M059J (cell line): Measurements from ENCODE around the gene SRSF7. TPM values are rescaled to one million over a fixed set of nuclear protein-coding genes. Genes with fewer than 3 reads are reported as not detected.

Experiments used
- DNase-seq: peaks from one replicate; pipeline ENCODE4 v3.0.0-alpha.2; 2012; ENCODE audit warnings: low read depth
- total RNA-seq: library from RNA; depleted of rRNA; stranded (reverse); fragments of >200 nt; shearing (Covaris generic); gene quantifications from 2 replicates; pipeline ENCODE4 v1.2.3, GENCODE V29; 2014; rRNA removed

The SRSF7 gene
- total RNA-seq, 1 experiment from 2014 or later, result 243 TPM

GRCh38 chr2:38701542-38701941 is 49.6 kb downstream of the SRSF7 start:
- no peak for DNase-seq

GRCh38 chr2:38700881-38701458 is 50.2 kb downstream of the SRSF7 start:
- DNase-seq, result no peak

- no peak for DNase-seq
Observed at GRCh38 chr2:38700113-38700785, 50.9 kb downstream of the SRSF7 start.

- DNase-seq, result no peak
Observed at GRCh38 chr2:38698467-38699003, 52.6 kb downstream of the SRSF7 start.

GRCh38 chr2:38697116-38697840 is 53.9 kb downstream of the SRSF7 start:
- no peak for DNase-seq

Other genes starting within 250 kb of the SRSF7 start
- gene HNRNPLL, start 148.4 kb downstream of the SRSF7 start, total RNA-seq, result 30.7 and 42.8 TPM in 2 replicates
- gene GALM, start 85.2 kb downstream of the SRSF7 start, total RNA-seq, result 3.1 and 3.7 TPM in 2 replicates
- gene GEMIN6, start 26.8 kb upstream of the SRSF7 start, total RNA-seq, result 20.5 and 20.7 TPM in 2 replicates
- gene DHX57, start 124.6 kb upstream of the SRSF7 start, total RNA-seq, result 5.6 and 12.3 TPM in 2 replicates
- gene MORN2, start 124.6 kb upstream of the SRSF7 start, total RNA-seq, result 30.6 and 34.7 TPM in 2 replicates
- gene ARHGEF33, start 138.5 kb upstream of the SRSF7 start, total RNA-seq, result 0.02 TPM in 1 of 2 replicates, not detected in the other